Stimulated activated CD4-positive, alpha-beta T cell treated with anti-CD3 and anti-CD28 coated beads, Interleukin-4, amount 100 ng/mL, for 24 hours (primary cell): Measurements from ENCODE around the gene INO80C.
"Not testable (repeated sequence)": the region's sequence is repeated elsewhere in the genome, so short reads cannot be mapped to it uniquely, and the experiment has no call there.

Experiments
- DNase-seq: peaks from one replicate; pipeline ENCODE4 v3.0.0-alpha.2; 2020

The INO80C gene

DNA sequence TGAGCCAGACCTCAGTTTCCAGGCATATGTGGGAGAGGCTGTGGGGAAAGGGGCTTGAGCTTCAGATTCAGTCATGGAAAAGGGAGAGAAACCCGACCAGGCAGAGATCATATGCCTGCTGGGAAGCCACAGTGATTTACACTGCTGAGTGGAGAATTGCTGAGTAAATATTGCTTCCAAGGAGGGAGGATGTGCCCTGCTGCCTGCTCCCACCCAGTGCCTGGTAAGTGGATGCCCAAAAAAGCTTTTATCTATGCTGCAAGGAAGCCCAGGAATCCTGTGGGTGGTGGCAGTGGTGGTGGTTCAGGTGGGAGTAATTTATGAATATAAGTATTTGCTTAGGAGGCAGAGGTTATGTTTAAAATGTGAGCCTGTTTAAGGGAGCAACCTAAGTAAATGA is 39.5 kb downstream of the INO80C start:
- no peak for DNase-seq

DNA sequence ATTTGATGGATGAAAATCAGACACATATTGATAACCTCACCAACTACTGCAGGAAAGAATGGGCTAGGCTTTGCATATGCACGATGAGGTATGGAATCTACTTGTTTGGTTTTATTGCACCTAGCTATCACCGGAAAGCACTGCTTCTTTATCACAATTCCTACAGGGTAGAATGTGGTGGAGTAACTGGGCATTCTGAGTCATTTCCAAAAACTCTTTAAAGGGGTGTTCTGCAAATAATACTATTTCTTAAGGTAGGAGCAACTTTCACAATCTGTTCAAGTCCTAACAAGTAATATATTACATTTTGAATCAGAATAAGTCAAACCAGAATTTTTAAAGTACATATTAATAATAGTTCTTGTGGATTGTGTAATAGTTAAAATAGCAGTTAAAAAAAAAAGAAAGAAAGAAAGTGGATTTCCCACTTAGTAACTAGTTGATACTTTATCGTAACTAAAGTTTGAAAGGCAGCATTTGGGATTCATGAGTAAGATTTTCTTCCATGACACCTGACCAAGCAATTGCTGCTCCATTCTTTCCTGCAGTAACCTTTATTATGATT is 40.5 kb downstream of the INO80C start:
- no peak for DNase-seq

DNA sequence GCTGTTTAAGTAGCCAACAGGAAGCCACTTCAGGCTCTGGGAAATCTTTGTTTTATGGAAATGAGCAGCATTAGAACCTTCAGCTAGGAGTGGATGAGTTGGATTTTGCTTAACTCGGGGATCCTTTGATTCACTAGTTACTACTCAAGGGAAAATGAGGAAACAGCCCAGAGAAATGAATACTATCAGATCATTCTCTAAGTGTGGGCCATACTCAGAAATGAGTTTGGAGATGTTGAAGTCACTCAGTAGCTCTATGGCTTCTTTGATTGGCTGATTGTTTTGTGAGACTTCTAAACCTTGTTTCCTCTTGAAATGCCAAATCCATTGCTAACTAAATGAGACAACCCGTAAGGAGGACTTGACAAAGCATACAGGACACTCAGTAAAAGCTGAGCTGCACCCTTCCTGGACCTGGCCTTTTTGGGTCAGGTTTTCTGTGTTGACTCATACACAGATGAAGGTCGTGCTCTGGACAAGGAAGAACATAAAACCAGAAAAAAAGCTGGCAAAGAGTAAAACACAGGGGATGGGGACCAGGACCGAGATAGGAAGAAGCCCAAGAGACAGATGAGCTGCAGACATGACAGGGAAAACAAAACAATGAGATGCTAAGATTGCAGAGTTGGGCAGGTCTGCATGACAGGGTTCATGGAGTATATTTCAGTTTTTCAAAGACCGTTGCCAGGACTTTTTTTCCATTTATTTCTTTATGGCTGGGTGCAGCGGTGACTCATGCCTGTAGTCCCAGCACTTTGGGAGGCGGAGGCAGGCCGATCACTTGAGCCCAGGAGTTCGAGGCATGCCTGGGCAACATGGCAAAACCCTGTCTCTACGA is 41.6 kb downstream of the INO80C start:
- DNase-seq = no peak

DNA sequence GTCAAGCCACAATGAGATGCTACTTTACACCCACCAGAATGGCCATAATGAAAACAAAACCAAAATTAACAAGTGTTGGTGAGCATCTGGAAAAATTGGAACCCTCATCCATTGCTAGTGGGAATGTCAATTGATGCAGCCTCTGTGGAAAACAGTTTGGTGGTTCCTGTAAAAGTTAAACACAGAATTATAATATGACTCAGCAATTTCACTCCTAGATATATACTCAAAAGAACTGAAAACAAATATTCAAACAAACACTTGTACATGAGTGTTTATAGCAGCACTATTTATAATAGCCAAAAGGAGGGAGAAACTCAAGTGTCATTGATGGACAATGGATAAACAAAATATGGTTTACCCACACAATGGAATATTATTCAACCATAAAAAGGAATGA is 43.0 kb downstream of the INO80C start:
- DNase-seq = no peak

DNA sequence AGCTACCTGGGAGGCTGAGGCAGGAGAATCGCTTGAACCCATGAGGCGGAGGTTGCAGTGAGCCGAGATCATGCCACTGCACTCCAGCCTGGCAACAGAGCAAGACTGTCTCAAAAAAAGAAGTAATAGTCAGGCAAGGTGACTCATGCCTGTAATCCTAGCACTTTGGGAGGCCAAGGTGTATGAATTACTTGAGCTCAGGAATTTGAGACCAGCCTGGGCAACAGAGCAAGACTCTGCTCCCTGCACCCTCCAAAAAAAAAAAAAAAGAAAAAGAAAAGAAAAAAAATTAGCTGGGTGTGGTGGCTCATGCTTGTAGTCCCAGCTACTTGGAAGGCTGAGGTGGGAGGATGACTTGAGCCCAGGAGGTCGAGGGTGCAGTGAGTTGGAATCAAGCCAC is 44.7 kb downstream of the INO80C start:
- not testable (repeated sequence) for DNase-seq

DNA sequence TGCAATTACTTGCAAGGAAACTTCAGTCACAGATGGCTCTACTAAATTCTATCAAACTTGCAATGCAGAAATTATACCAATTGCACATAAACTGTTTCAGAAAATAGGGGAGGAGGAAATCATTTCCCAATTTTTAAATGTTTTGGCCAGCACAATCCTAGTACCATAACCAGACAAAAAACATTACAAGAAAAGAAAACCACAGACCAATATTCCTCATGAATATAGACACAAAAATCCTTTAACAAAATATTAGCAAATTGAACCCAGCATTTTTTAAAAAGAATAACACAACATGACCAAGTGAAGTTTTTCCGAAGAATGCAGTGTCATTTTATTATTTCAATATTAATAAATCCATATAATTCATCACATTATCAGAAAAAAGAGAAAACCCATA is 45.8 kb downstream of the INO80C start:
- DNase-seq = no peak

DNA sequence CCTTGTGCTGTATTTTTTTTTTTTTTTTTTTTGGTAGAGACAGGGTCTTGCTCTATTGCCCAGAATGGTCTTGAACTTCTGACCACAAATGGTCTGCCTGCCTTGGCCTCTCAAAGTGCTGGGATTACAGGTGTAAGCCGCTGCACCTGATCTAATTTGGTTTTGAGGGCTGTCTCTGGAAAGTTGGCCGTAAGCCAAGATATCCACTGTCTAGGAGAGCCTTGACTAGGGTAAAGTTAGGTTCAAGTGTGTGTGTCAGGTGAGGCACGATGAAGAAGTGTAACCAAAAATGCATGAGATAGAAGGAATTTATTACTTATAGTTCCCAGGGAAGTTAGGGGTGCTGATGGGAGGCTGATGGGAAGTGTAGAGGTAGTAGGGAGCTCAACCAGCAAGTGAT is 46.7 kb downstream of the INO80C start:
- DNase-seq = no peak

DNA sequence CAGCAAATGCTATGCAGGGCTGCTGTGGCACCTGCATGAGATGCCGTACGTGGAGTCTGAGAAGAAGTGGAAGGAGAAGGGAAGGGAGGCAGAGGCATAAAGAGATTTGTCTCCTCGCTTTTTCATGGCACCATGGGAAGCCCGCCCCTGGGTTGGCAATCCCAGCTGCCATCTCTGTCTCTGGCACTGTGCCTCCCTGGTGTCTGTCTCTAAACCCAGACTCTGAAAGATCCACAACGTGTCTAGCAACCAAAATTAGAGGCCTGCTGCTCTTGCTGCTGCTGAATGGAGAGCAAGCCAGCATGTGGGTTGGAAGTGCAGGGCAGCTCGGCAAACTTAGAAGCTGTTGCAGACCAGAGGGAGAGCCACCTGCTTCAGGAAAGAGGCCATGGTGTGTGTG is 53.1 kb downstream of the INO80C start:
- no peak for DNase-seq

DNA sequence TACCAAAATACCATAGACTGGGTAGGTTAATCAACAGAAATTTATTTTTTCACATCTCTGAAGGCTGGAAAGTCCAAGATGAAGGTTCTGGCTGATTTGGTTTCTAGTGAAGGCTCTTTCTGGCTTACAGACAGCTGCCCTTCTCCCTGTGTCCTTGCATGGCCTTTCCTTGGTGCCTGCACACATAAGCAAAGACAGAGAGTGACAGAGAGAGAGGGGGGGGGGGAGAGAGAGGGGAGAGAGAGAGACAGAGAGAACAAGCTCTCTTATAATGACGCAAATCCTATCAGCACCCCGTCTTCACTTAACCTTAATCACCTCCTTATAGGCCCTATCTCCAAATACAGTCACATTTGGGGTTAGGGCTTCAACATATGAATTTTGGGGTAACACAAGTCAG is 53.9 kb downstream of the INO80C start:
- DNase-seq = no peak

DNA sequence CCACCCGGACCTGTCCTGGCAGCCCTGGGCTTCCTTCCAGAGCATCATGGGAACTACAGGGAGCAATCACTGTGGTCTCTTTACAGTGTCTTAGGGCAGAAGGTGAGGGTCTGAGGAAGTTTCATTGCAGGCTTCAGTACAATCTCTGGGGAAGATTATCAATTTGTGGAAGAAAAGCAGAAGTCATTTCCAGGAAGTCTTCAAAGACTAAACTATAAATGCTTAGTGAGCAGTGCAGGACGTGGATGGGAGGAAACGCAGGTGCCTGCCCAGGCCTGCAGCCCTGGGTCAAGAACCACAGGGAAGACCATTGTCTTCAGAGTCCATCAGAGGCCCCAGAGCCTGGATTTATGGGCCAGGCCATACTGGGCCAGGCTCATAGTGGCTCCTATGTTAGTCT is 54.3 kb downstream of the INO80C start:
- no peak for DNase-seq

DNA sequence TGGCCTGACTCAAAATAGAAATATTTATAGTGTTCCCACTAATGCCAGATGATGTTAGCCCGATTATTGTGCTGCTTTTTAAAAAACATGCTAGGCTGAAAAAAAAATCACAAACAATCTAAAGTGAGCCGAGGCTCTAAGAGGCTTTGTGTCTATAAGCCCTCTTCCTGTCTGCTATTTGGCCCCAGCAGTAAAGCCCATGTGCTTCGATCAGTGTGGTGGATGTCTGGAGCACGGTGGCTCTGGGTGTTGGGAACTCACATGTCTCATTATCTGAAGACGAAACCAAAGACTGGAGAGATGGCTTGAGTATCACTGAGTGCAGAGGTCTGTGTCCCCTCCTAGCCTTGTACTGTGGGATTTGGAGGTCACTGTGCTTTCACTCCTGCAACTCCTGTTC is 55.1 kb downstream of the INO80C start:
- no peak for DNase-seq

DNA sequence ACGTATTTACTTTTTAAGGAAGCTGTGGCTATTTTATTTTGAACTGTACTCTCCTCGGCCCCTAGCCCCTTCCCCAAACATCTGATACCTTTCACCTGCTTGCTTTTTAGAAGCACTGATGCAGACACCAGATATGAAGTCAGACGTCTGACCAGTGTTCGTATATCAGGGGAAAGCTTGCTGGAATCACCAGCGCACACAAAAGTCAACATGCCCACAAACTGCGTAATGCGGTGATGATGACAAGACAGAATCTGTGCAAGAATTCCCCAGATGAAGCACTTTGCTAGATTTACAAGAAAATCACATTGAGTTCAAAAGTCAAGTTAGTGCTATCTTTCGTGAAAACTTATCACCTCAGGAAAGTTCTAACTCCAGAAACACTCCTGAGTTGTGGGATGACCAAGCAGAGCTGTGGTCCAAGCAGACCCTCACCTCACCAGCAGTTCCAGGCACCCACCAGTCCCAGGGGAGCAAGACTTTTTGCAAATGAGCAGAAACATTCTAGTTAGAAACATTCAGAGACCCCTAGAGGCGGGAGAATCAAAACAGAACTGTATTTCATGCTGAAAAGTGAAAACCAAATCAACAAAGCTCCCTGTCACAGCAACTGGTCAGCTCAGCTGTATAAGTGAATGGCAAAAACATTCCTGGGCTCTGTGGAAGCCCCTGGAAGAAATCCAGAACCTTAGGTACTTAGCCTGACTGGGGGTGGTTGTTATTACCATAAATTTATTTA is 55.7 kb downstream of the INO80C start:
- DNase-seq = no peak

DNA sequence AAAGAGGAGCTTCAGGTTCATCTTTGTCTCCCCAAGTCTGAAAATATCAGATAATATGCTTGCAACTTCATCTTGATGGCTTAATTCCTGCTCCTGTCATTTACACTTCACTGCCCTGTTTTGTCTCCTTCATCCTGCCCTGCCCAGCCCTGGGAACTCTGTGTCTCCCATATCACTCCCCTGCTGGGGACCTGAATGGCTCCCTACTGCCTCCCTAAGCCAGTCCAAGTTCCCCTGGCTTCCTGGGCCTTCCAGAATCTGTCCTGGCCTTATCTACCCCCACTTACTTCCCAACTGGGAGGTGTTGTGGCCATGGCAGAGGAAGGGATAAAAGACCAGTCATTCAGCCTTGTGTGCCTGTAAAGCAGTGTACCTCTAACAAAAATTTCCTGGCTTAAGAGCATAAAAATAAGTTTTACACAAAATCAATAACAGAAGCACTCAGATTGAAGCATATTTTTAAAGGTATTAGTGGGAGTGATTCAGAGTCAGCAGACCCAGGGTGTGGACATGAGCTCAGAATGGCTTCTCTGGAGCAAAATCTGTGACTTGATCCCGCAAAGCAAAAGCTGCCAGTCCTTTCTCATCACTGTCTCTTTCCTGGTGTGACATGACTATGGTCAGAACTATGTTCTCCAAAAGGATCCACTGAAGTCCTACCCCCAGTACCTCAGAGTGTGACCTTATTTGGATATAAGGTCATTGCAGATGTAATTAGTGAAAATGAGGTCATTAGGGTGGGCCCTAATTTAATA is 59.1 kb downstream of the INO80C start:
- DNase-seq = no peak

DNA sequence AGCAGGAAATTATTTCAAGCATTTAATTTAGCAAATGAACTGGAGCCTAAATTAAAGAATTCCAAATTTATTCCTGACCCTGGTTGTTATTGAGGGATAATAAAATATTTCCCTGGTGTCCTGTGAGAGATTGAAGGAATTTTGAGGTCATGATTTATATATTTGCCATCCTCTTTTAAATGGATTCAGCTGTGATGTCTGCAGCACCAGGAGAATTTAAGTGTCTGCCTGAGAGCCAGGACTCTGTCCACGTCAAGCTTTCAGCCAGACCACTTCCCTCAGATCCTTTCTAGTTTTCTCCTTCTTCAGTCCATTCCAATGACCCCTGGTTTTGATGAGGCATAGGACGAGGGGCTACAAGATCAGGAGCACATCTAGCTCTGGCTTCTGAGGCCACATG is 59.9 kb downstream of the INO80C start:
- no peak for DNase-seq

DNA sequence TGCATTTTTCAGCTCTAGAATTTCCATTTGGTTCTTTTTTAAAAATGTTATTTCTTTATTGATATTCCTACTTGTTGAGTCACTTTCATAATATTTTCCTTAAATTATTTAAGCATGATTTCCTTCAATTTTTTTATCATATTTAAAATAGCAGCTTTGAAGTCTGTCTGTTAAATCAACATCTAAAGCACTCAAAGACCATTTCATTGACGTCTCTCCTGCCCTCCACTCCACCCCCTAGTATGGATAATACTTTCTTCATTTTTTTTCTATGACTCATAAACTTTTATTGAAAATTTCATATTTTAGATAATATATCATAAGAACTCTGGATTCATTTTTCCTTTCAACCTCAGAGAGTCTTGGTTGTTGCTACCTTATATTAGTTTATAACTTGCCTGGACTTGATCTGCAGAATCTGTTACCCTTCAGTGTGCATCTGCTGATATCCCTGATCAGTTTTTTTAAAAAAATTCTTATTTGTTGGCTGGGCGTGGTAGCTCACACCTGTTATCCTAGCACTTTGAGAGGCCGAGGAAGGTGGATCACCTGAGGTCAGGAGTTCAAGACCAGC is 61.6 kb downstream of the INO80C start:
- no peak for DNase-seq

DNA sequence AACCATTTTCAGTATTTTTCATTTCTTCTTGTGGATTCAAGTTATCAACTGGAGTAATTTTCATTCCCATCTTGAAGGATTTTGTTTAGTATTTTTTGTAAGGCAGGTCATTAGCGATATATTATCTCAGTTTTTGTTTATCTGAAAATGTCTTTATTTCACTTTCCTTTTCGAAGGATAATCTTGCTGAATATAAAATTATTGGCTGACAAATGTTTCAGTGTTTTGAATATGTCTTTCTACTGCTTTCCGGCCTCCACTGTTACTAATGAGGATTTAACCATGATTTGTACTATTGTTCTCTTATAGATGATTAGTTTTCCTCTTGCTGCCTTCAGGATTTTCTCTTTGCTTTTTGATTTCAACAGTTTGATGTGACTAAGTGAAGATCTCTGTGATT is 62.4 kb downstream of the INO80C start:
- DNase-seq = no peak

DNA sequence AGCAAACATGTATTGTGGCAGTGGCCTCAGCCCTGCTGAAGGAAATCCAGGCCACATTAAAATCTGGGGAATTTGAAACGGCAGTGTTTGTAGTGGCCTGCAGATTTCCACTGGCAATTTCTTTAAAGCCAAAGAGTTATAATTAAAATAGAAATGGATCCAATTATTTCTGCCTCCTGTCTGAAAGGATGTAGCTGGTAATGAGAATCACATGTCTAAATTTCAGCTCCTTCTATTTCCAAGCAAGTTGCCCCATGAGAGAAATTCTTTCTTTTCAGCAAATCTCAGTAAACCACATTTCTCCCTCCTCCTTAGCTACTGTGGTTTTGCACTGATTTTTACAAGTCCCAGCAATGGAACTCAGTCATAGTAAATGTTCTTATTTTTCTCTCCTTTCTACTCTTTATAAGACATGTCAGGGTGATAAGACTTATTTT is 65.2 kb downstream of the INO80C start:
- DNase-seq = no peak

DNA sequence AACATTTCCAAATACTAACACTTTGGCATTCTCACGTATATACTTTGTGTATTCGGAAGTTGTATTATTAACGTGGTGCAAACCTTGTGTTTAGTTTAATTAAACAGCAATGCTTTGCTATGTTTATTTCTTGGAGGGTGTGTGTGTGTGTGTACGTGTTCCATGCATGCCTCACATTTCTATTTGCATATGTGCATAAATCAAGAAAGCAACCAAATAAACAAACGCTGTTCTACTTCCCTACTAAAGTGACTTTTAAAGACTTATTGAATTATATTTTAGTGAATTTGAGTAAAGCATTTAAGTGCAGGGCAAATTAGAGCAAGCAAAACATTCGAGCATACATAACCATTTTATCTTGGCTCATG is 66.4 kb downstream of the INO80C start:
- no peak for DNase-seq

DNA sequence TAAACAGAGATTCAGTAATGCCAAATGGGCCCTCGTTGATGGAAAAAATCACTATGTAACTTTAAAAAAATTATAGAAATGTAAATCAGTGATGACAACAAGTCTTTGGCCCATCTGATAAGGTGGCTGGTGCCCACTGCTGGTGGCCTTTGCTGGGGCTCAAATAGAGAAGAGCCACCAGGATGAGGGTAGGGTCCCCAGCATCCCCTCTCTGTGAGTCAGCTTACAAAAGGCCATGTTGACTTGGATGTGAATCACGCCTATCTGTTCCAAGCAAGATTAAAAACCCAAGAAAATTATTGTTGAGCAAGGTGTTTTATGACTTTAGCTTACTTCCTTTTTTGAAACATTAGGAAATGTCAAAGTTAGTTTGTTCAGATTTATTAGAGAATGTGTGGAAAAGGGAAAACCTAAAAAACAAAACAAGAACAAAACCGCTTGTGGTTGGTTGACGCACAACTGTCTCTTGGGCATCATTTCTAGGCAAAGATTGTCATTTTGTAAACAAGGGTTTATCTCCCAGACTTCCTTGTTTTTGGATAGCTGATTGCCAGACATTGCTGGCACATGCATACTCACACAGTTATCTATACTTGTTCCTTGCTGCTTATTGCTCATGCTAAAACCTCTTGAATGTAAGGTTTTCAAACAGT is 66.9 kb downstream of the INO80C start:
- DNase-seq = no peak

DNA sequence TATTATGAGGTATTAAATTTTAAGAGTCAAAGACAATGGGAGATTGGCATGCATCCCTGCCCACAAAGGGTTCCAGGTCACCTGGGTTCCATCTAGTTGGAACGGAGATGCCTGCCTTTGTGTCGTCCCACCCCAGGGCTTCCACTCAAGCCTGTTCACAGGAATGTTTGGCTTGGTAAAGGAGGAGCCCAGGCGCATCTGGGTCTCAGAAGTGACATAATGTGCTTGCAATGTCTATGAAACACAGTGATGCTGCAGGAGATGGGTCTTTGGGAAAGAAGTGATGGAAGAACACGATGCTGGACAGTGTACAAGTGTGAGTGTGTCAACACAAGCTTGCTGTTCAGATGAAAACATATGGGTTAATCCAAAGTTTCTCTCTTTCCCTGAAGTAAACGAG is 71.0 kb downstream of the INO80C start:
- DNase-seq = no peak

DNA sequence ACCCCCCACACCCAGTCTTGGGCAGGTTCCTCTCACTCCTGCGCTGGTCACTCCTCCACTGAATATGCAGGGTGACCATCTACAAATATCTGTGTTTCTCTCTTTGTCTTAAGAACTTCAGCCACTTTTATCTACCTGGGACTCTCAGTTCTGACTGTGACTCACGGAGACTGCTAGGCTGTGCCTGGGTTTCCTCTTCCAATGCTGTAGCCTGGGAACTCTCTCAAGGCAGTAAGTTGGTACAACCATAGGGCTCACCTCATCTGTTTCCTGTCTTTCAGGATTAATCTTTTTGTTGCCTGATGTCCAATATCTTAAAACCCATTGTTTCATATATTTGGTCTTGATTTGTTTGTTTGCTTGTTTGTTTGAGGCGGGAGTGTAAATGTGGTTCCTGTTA is 73.4 kb downstream of the INO80C start:
- no peak for DNase-seq

DNA sequence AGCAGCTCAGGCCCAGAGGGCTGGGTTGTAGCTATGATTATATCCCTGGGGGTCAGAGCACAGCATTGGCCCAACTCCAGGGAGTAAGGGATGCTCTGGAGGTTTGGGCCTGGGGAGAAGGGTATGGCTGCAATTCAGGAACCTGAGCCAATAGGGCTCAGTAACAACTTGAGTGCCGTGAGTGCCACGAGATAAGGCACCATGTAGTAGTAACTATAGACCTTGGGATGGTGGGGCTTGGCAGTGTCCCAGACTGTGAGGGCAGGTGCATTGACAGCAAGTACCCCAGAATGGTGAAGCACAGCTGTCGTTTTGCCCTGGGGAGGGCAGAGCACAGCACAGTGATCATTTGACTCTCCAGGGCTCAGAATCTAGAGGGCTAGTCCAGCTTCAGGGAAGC is 75.5 kb downstream of the INO80C start:
- DNase-seq = no peak

DNA sequence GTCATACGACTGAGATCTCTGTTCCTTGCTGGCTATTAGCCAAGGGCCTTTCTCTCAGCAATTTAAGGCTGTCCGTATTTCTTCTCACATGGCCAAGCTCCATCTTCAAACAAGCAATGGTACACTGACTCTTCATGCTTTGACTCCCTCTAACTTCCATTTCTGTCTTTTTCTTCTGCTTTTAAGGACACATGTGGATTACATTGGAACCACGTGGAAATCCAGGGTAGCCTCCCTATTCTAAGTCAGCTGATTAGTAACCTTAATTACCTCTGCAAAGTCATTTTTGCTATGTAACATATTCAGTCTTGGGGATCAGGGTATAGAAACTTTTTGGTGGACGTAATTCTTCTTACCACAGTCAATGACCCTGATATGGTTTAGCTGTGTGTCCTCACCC is 79.2 kb downstream of the INO80C start:
- DNase-seq = no peak
